WTC11 (cell line): ENCODE results near the gene PAM.

Experiments
- CREB1 ChIP-seq: sonication (generic); formaldehyde crosslinking; IDR thresholded peaks from 2 replicates; pipeline ENCODE4 v1.8.0; 2023; ENCODE audit warnings: mild to moderate bottlenecking, missing genetic modification reagents
- CREM ChIP-seq: sonication (generic); formaldehyde crosslinking; IDR thresholded peaks from 2 replicates; pipeline ENCODE4 v1.8.1; 2022; ENCODE audit warnings: mild to moderate bottlenecking, missing genetic modification reagents, moderate library complexity
- CTCF ChIP-seq: fragments of 200-600 bp; IDR thresholded peaks from 2 replicates; pipeline ENCODE4 v1.8.0; 2022; ENCODE audit warnings: antibody characterized with exemption
- JUN ChIP-seq: sonication (generic); formaldehyde crosslinking; IDR thresholded peaks from 2 replicates; pipeline ENCODE4 v1.8.0; 2023; ENCODE audit warnings: mild to moderate bottlenecking, missing genetic modification reagents
- KAT7 ChIP-seq: sonication (generic); formaldehyde crosslinking; IDR thresholded peaks from 2 replicates; pipeline ENCODE4 v1.8.1; 2023; ENCODE audit warnings: missing genetic modification reagents, mild to moderate bottlenecking, borderline replicate concordance
- MAX ChIP-seq: sonication (generic); formaldehyde crosslinking; IDR thresholded peaks from 2 replicates; pipeline ENCODE4 v1.8.0; 2022; ENCODE audit warnings: mild to moderate bottlenecking, missing genetic modification reagents
- SP1 ChIP-seq: sonication (generic); formaldehyde crosslinking; conservative IDR thresholded peaks from 2 replicates; pipeline ENCODE4 v1.8.1; 2022; ENCODE audit warnings: missing genetic modification reagents
- ZNF423 ChIP-seq: fragments of 250-450 bp; sonication (Bioruptor Pico); IDR thresholded peaks from 2 replicates; pipeline ENCODE4 v2.1.2; 2022; ENCODE audit warnings: mild to moderate bottlenecking, moderate library complexity
- TF ChIP-seq, protein P1 (sequence below): sonication (generic); formaldehyde crosslinking; IDR thresholded peaks from 2 replicates; pipeline ENCODE4 v1.8.0; 2023; ENCODE audit warnings: mild to moderate bottlenecking, missing genetic modification reagents
- TF ChIP-seq, protein P2 (sequence below): sonication (generic); formaldehyde crosslinking; IDR thresholded peaks from 2 replicates; pipeline ENCODE4 v1.8.1; 2022; ENCODE audit warnings: low read depth, mild to moderate bottlenecking, moderate library complexity, missing genetic modification reagents, borderline replicate concordance

- no peak for TF ChIP-seq MAX (CRISPR knock-in tag)
- TF ChIP-seq KAT7 (CRISPR knock-in tag), result no peak
- TF ChIP-seq CTCF, result no peak
- TF ChIP-seq CREM (CRISPR knock-in tag), result no peak
- TF ChIP-seq SP1 (CRISPR knock-in tag), result no peak
- no peak for TF ChIP-seq ZNF423 (CRISPR knock-in tag)
- TF ChIP-seq, protein P1, sequence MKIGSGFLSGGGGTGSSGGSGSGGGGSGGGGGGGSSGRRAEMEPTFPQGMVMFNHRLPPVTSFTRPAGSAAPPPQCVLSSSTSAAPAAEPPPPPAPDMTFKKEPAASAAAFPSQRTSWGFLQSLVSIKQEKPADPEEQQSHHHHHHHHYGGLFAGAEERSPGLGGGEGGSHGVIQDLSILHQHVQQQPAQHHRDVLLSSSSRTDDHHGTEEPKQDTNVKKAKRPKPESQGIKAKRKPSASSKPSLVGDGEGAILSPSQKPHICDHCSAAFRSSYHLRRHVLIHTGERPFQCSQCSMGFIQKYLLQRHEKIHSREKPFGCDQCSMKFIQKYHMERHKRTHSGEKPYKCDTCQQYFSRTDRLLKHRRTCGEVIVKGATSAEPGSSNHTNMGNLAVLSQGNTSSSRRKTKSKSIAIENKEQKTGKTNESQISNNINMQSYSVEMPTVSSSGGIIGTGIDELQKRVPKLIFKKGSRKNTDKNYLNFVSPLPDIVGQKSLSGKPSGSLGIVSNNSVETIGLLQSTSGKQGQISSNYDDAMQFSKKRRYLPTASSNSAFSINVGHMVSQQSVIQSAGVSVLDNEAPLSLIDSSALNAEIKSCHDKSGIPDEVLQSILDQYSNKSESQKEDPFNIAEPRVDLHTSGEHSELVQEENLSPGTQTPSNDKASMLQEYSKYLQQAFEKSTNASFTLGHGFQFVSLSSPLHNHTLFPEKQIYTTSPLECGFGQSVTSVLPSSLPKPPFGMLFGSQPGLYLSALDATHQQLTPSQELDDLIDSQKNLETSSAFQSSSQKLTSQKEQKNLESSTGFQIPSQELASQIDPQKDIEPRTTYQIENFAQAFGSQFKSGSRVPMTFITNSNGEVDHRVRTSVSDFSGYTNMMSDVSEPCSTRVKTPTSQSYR (CRISPR knock-in tag), result no peak
- no peak for TF ChIP-seq CREB1 (CRISPR knock-in tag)
- TF ChIP-seq, protein P2, sequence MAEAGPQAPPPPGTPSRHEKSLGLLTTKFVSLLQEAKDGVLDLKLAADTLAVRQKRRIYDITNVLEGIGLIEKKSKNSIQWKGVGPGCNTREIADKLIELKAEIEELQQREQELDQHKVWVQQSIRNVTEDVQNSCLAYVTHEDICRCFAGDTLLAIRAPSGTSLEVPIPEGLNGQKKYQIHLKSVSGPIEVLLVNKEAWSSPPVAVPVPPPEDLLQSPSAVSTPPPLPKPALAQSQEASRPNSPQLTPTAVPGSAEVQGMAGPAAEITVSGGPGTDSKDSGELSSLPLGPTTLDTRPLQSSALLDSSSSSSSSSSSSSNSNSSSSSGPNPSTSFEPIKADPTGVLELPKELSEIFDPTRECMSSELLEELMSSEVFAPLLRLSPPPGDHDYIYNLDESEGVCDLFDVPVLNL (CRISPR knock-in tag), result no peak
- no peak for TF ChIP-seq JUN
Observed at GRCh38 chr5:102796009-102796408, 40.9 kb downstream of the PAM start.
